IPS DF 4.7 (cell line): ENCODE data around the gene ZNF134.

ENCODE experiments used
- DNase-seq: peaks from one replicate; pipeline ENCODE4 v3.0.0-alpha.2; 2013; ENCODE audit warnings: low spot score; ENCODE audit errors: extremely low read depth

Gene ZNF134

DNA sequence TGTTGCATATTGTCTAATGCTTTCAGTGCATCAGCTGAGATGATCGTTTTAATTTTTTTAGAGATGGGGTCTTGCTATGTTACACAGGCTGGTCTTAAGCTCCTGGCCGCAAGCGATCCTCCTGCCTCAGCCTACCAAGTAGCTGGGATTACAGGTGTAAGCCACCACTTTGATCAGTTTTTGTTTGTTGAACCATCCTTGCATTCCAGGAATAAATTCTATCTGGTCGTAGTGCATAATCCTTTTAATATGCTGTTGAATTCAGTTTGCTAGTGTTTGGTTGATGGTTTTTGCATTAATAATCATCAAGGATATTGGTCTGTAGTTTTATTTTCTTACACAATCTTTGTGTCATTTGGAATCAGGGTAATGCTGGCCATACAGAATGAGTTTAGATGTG lies 23.3 kb downstream of the ZNF134 start:
- DNase-seq, result no peak

DNA sequence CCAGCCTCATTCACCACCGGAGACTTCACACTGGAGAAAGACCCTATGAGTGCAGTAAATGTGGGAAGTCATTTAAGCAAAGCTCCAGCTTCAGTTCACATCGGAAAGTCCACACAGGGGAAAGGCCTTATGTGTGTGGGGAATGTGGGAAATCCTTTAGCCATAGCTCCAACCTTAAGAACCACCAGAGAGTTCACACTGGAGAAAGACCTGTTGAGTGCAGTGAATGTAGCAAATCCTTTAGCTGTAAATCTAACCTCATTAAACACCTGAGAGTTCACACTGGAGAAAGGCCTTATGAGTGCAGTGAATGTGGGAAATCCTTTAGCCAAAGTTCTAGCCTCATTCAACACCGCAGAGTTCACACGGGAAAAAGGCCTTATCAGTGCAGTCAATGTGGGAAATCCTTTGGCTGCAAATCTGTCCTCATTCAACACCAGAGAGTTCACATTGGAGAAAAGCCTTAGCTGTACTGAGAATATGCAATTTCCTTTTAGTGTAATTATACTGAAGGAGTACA lies 27.7 kb downstream of the ZNF134 start:
- no peak for DNase-seq

DNA sequence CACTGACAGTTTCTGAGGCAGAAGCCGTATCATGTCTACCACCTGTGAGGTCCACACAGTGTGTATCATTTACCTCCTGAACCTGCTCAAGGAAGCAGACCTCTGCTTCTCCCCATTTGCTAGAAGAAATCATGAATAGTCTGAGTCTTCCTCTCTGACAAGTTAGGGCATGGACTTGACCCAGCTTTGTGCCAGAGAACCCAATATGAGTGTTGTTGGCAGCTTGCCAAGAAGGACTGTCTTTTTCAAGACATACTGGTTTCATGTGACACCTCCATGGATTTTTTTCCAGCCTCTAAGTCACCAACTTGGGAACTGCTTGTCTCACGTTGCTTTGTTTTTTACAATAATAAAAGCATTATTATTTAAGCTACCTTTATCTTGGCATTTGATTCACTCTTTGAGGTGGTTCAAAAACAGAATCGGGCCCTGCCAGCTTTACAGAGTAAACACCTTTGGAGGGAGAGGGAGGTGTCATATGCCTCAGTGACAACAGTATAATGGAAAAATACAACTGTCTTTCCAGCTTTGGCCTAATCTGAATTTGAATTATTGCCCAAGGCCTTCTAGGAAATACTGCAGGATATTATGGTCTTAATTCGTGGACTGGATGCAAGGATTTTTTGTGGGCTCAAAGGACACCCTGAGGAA lies 28.5 kb downstream of the ZNF134 start:
- no peak for DNase-seq

- no peak for DNase-seq
Measured at GRCh38 chr19:57643734-57644133, 29.7 kb downstream of the ZNF134 start.

- DNase-seq, result no peak
Measured at GRCh38 chr19:57648331-57649003, 34.4 kb downstream of the ZNF134 start.

DNA sequence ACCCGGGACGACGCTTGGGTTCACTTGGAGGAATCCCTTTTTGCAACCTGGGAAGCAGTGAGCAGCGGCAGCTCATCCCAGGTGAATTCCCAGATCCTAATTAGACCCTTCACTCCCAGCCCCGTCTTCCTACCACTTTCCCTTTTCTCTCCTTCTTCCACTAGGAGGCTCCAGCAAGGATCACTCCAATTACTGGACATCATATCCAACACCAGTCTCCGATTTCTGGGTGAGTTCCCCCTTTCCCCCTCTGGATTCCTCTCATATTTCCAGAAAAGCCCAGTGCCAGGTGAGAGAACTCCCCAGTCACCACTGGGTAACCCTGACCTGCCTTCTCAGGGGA lies 37.6 kb downstream of the ZNF134 start:
- DNase-seq, result no peak

GRCh38 chr19:57653689-57654088 lies 39.6 kb downstream of the ZNF134 start:
- DNase-seq, result no peak

DNA sequence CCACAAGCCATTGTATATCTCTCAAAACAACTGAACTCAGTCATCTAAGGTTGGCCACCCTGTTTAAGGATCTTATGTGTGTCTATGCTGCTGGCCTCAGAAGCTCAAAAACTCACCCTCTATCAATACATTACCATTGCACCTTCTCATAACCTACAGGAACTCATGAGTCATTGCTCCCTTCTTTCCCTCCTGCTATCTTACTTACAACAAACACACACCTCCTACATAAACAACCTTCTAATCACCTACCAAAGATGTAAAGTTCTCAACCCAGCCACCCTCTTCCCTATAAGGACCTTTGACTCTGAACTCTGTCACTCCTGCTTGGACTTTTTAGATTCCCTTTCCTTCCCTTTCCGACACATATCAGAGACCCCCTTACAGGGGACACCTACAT lies 41.4 kb downstream of the ZNF134 start:
- DNase-seq, result no peak

GRCh38 chr19:57656346-57656745 lies 42.3 kb downstream of the ZNF134 start:
- DNase-seq, result no peak

GRCh38 chr19:57664269-57665127 lies 50.5 kb downstream of the ZNF134 start:
- DNase-seq, result no peak

DNA sequence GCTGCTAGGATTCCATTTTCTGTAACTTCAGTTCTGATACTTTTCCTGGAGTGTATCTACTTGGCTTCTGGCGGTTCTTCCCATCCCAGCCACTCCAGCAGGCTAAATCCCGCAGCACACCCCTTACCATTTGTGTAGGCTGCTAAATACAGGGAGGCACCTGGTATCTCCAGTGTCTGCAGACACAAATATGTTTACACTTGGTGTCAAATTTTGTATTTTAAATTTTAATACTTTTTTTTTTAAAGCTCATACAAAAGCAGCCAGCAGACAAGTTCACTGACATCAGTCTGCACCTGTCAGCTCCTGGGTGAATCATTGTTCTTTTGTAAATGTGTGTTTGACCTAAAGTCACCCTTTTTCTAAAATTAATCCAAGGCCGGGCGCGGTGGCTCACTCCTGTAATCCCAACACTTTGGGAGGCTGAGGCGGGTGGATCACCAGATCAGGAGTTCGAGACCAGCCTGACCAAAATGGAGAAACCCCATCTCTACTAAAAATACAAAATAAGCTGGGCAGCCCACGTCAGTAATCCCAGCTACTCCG lies 51.3 kb downstream of the ZNF134 start:
- no peak for DNase-seq

GRCh38 chr19:57667228-57667627 lies 53.2 kb downstream of the ZNF134 start:
- DNase-seq, result no peak

DNA sequence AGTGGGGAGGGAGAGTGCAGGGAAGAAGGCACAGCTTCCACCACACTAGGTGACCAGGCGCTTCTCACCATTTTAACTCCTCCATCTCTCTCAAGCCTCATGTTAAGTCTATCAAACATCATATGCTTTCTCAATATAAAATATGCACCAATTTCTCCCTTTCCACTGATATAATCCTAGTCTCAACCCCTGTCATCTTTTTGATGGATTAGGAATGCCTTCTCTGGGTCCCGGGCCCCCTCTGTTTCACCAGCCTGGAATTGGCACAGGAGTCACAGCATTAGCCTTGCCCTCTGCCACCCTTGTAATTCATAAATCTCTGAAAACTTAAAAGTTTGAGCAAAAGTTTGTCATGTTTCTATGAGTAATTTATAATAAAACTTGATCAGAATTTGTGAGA lies 54.6 kb downstream of the ZNF134 start, which contains the start of gene ZSCAN4:
ZSCAN4 (plus strand) TSS at position 301 of the 400 bp plus-strand sequence. CDS start 7,211 bp downstream, outside the sequence.
- DNase-seq, result no peak

- DNase-seq, result no peak
Measured at GRCh38 chr19:57671124-57671895, 57.3 kb downstream of the ZNF134 start.

DNA sequence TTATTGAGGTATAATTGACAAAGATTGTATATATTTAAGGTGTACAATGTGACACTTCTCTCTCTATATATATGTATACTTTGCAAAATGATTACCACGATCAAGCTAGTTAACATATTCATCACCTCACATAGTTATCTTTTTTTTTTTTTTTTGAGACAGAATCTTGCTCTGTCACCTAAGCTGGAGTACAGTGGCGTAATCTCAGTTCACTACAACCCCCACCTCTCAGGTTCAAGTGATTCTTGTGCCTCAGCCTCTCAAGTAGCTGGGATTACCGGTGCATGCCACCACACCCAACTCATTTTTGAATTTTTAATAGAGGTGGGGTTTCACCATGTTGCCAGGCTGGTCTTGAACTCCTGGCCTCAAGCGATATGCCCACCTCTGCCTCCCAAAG lies 58.4 kb downstream of the ZNF134 start:
- no peak for DNase-seq
